ENCODE data around the gene MAN2A2.
"Not testable (repeated sequence)": the region's sequence is repeated elsewhere in the genome, so short reads cannot be mapped to it uniquely, and the experiment has no call there.

MAN2A2 gene

GRCh38 chr15:90907838-90908507 lies 4.9 kb downstream of the MAN2A2 start:
- H3K36me3 ChIP-seq (ENCODE audit: insufficient read depth, low read length): peaks cover 54% of the 10 kb centered on the region
- H3K9me3 ChIP-seq (ENCODE audit: low read length): no peaks in the 10 kb centered on the region

GRCh38 chr15:90909449-90909848 lies 6.3 kb downstream of the MAN2A2 start:
- H3K4me1 ChIP-seq (ENCODE audit: insufficient read depth, low read length); H3K9me3 ChIP-seq (ENCODE audit: low read length); H3K27me3 ChIP-seq (ENCODE audit: insufficient read depth, low read length); H3K4me3 ChIP-seq (ENCODE audit: low read length); H2AFZ ChIP-seq (ENCODE audit: low read depth, low read length): not testable (repeated sequence)
- H3K36me3 ChIP-seq (ENCODE audit: insufficient read depth, low read length): peaks cover 63% of the 10 kb centered on the region

More at GRCh38 chr15:90907838-90908507, 4.9 kb downstream of the MAN2A2 start:
- H3K4me3 ChIP-seq (ENCODE audit: low read length): no peak overlapping the region
- H3K27me3 ChIP-seq (ENCODE audit: insufficient read depth, low read length): no peaks in the 10 kb centered on the region
- peaks cover 8% of the 10 kb centered on the region for H3K4me1 ChIP-seq (ENCODE audit: insufficient read depth, low read length)
- no peak overlapping the region for H2AFZ ChIP-seq (ENCODE audit: low read depth, low read length)

GRCh38 chr15:90909976-90910375 lies 6.9 kb downstream of the MAN2A2 start:
- Histone ChIP-seq H3K9me3 (ENCODE audit: low read length) (no peaks in the 10 kb centered on the region), H3K27me3 (ENCODE audit: insufficient read depth, low read length) (no peaks in the 10 kb centered on the region), H3K4me1 (ENCODE audit: insufficient read depth, low read length) (no peaks in the 10 kb centered on the region), H2AFZ (ENCODE audit: low read depth, low read length) (no peak overlapping the region), H3K4me3 (ENCODE audit: low read length) (no peak overlapping the region), H3K36me3 (ENCODE audit: insufficient read depth, low read length) (peaks cover 66% of the 10 kb centered on the region)

DNA sequence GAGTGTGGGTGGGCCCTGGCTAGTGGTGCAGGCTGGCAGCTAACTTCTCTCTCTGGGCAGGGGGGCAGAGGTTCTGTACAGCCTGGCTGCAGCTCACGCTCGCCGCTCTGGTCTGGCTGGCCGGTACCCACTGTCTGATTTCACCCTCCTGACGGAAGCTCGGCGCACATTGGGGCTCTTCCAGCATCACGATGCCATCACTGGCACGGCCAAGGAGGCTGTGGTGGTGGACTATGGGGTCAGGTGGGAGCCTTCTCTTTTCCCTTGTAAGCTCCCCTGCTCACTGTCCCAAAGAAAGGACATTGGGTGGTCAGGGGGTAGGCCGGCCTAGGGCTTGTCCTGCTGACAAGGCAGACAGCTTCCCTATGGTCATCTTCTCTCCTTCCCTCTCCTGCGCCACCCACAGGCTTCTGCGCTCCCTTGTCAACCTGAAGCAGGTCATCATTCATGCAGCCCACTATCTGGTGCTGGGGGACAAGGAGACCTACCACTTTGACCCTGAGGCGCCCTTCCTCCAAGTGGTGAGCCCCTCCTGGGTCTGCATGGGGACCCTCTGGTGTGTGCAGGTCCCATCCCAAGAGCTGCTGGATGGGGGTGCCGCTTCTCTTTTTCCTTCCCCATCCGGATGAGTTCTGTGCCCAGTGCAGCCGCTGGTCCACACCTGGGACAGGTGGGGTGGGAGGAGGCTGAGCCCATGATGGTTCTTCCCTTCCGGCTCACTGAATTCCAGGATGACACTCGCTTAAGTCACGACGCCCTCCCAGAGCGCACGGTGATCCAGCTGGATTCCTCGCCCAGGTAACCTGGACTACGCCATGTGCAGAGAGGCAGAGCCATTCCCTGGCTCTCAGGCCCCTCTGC lies 7.6 kb downstream of the MAN2A2 start:
- Histone ChIP-seq H3K4me1 (ENCODE audit: insufficient read depth, low read length) (no peaks in the 10 kb centered on the region), H3K4me3 (ENCODE audit: low read length) (no peak overlapping the region), H3K9me3 (ENCODE audit: low read length) (no peaks in the 10 kb centered on the region), H3K27me3 (ENCODE audit: insufficient read depth, low read length) (no peaks in the 10 kb centered on the region), H3K36me3 (ENCODE audit: insufficient read depth, low read length) (peaks cover 65% of the 10 kb centered on the region), H2AFZ (ENCODE audit: low read depth, low read length) (no peak overlapping the region)

DNA sequence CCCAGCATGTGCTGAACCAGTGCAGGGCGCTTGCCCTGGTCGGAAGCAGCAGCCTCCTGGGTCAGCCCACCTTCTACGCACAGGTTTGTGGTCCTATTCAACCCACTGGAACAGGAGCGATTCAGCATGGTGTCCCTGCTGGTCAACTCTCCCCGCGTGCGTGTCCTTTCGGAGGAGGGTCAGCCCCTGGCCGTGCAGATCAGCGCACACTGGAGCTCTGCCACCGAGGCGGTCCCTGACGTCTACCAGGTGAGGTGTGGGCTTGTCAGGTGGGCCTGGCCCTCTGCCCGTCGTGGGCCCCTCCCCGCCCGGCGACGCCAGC lies 8.2 kb downstream of the MAN2A2 start:
- Histone ChIP-seq H3K4me3 (ENCODE audit: low read length) (no peak overlapping the region), H3K27me3 (ENCODE audit: insufficient read depth, low read length) (no peaks in the 10 kb centered on the region), H3K9me3 (ENCODE audit: low read length) (no peaks in the 10 kb centered on the region), H2AFZ (ENCODE audit: low read depth, low read length) (no peak overlapping the region), H3K4me1 (ENCODE audit: insufficient read depth, low read length) (no peaks in the 10 kb centered on the region), H3K36me3 (ENCODE audit: insufficient read depth, low read length) (peaks cover 65% of the 10 kb centered on the region)

GRCh38 chr15:90911906-90912769 lies 9.0 kb downstream of the MAN2A2 start:
- no peak overlapping the region for H3K4me3 ChIP-seq (ENCODE audit: low read length)
- no peaks in the 10 kb centered on the region for H3K4me1 ChIP-seq (ENCODE audit: insufficient read depth, low read length)
- H3K27me3 ChIP-seq (ENCODE audit: insufficient read depth, low read length): no peaks in the 10 kb centered on the region
- H3K36me3 ChIP-seq (ENCODE audit: insufficient read depth, low read length): peaks cover 59% of the 10 kb centered on the region
- H2AFZ ChIP-seq (ENCODE audit: low read depth, low read length): no peak overlapping the region
- no peaks in the 10 kb centered on the region for H3K9me3 ChIP-seq (ENCODE audit: low read length)

GRCh38 chr15:90912770-90913075 lies 9.6 kb downstream of the MAN2A2 start:
- Histone ChIP-seq H2AFZ (ENCODE audit: low read depth, low read length) (no peak overlapping the region), H3K4me1 (ENCODE audit: insufficient read depth, low read length) (no peaks in the 10 kb centered on the region), H3K36me3 (ENCODE audit: insufficient read depth, low read length) (peaks cover 63% of the 10 kb centered on the region), H3K9me3 (ENCODE audit: low read length) (no peaks in the 10 kb centered on the region), H3K4me3 (ENCODE audit: low read length) (no peak overlapping the region), H3K27me3 (ENCODE audit: insufficient read depth, low read length) (no peaks in the 10 kb centered on the region)

DNA sequence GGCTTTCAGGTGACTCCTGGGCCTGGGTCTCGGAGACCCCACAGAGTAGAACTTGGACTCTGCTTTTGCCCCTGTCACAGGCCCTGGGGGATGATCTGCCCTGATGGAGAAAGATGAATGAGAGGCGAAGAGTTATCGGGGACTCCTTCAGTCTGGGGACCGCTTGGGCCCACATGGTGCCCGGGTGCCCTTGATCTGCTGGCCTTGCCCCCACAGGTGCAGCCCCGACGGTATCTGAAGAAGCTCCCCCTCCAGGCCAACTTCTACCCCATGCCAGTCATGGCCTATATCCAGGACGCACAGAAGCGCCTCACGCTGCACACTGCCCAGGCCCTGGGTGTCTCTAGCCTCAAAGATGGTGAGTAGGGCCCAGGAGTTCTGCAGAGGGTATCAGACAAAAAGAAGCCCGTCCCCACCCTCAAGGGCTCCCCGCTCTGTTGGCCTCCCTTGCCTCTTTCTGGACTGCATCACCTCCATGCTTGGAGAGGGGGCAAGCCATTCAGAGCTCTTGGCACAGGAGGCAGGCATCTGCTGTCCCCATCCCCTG lies 10.4 kb downstream of the MAN2A2 start:
- no peak overlapping the region for H3K4me3 ChIP-seq (ENCODE audit: low read length)
- H3K9me3 ChIP-seq (ENCODE audit: low read length): no peaks in the 10 kb centered on the region
- no peaks in the 10 kb centered on the region for H3K27me3 ChIP-seq (ENCODE audit: insufficient read depth, low read length)
- no peaks in the 10 kb centered on the region for H3K4me1 ChIP-seq (ENCODE audit: insufficient read depth, low read length)
- H3K36me3 ChIP-seq (ENCODE audit: insufficient read depth, low read length): peaks cover 71% of the 10 kb centered on the region
- H2AFZ ChIP-seq (ENCODE audit: low read depth, low read length): no peak overlapping the region

GRCh38 chr15:90914305-90915080 lies 11.4 kb downstream of the MAN2A2 start:
- Histone ChIP-seq H2AFZ (ENCODE audit: low read depth, low read length) (no peak overlapping the region), H3K4me1 (ENCODE audit: insufficient read depth, low read length) (no peaks in the 10 kb centered on the region), H3K27me3 (ENCODE audit: insufficient read depth, low read length) (no peaks in the 10 kb centered on the region), H3K36me3 (ENCODE audit: insufficient read depth, low read length) (peaks cover 71% of the 10 kb centered on the region), H3K9me3 (ENCODE audit: low read length) (no peaks in the 10 kb centered on the region), H3K4me3 (ENCODE audit: low read length) (no peak overlapping the region)

DNA sequence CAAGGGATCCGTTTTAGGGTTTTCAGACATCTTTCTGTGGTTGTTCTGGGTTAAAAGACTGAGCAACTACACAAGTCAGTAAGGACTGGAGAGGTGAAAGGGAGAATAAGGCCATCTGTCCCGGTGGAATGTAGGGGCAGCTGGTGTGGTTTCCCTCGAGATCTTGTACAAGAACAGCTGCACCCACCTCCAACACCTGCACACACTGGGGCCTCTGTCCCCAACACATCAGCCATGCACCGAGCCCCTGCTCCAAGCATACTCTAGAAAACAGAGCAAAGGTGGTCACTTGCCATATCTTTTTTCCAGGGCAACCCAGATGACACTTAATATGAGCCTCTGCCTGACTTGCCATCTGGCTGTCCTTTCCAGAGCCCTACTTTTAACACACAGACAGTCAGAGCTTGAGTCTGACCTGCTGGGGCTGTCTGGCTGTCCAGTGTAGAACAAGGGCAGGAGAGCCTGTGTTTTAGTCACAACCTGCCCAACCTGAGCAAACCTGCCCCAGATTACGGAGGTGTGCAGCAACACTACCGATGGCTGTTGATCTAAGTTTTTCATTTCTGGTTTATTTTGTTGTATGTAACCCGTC lies 12.2 kb downstream of the MAN2A2 start:
- Histone ChIP-seq H2AFZ (ENCODE audit: low read depth, low read length) (no peak overlapping the region), H3K9me3 (ENCODE audit: low read length) (no peaks in the 10 kb centered on the region), H3K4me1 (ENCODE audit: insufficient read depth, low read length) (no peaks in the 10 kb centered on the region), H3K36me3 (ENCODE audit: insufficient read depth, low read length) (peaks cover 79% of the 10 kb centered on the region), H3K4me3 (ENCODE audit: low read length) (no peak overlapping the region), H3K27me3 (ENCODE audit: insufficient read depth, low read length) (no peaks in the 10 kb centered on the region)

DNA sequence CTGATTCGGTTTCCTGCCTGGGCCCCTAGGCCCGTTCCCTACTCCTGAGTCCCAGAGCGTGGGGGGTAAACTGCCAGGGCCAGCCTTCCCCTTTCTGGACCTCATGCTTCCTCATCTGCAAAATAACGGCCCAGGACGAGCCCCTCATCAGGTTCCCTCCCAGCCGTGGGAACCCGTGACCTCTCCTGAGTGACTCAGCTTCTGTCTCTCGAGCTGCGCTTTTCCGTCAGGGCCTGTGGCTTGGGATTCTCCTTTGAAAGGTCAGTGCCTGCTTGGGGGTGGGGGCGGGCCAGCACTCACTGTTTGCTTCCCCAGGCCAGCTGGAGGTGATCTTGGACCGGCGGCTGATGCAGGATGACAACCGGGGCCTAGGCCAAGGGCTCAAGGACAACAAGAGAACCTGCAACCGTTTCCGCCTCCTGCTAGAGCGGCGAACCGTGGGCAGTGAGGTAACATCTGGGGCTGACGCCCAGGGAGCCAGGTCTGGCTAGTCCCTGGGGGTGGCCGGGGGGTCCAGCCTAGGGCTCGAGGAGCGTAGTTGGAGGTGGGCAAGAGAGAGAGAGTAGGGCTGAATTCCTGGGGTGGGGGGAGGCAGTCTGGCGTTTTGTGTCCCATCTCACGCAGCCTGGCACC lies 12.8 kb downstream of the MAN2A2 start:
- H3K27me3 ChIP-seq (ENCODE audit: insufficient read depth, low read length): no peaks in the 10 kb centered on the region
- H3K4me3 ChIP-seq (ENCODE audit: low read length): no peak overlapping the region
- H3K36me3 ChIP-seq (ENCODE audit: insufficient read depth, low read length): peaks cover 76% of the 10 kb centered on the region
- H3K4me1 ChIP-seq (ENCODE audit: insufficient read depth, low read length): no peaks in the 10 kb centered on the region
- H3K9me3 ChIP-seq (ENCODE audit: low read length): no peaks in the 10 kb centered on the region
- H2AFZ ChIP-seq (ENCODE audit: low read depth, low read length): no peak overlapping the region

- no peak overlapping the region for H2AFZ ChIP-seq (ENCODE audit: low read depth, low read length)
- H3K4me3 ChIP-seq (ENCODE audit: low read length): no peak overlapping the region
- no peaks in the 10 kb centered on the region for H3K9me3 ChIP-seq (ENCODE audit: low read length)
- H3K4me1 ChIP-seq (ENCODE audit: insufficient read depth, low read length): no peaks in the 10 kb centered on the region
- H3K27me3 ChIP-seq (ENCODE audit: insufficient read depth, low read length): no peaks in the 10 kb centered on the region
- peaks cover 76% of the 10 kb centered on the region for H3K36me3 ChIP-seq (ENCODE audit: insufficient read depth, low read length)
Measured at GRCh38 chr15:90916461-90916860, 13.4 kb downstream of the MAN2A2 start.
